GM12801 (cell line): ENCODE measurements around the gene IFT80.

ENCODE experiments used
- CTCF ChIP-seq: IDR thresholded peaks from one replicate; pipeline ENCODE4 v1.5.1; 2011; ENCODE audit warnings: control low read depth; ENCODE audit not compliant: insufficient read length; ENCODE audit errors: extremely low read depth

The IFT80 gene

DNA sequence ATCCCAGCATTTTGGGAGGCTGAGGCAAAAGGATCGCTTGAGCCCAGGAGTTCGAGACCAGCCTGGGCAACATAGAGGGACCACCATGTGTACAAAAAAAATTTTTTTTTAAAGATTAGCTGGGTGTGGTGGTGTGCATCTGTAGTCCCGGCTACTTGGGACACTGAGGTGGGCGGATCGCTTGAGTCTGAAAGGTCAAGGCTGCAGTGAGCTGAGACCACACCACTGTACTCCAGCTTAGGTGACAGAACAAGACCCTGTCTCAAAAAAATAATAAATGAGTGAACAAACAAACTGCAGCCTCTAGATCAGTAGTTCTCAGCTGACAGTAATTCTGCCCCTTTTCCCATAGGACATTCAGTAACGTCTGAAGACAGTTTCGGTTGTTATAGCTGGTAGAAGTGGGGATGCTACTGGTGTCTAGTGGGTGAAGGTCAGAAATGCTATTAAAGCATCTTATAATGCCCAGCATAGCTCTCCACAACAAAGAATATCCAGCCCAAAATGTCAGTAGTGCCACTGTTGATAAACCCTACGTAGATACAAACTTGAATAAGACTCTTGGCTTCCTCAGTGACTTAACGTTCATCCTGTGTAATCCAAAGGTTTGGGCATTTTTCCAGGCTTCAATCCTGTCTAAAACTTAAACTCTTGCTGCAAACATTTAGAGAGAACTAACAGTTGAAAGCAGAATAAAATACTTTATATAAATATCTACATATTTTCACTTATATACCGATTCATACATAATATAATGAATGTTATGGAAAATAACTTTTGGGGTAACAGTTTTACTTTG is 11.0 kb upstream of the IFT80 start:
- no peak for TF ChIP-seq CTCF

GRCh38 chr3:160403796-160404470 is 4.9 kb upstream of the IFT80 start:
- no peak for TF ChIP-seq CTCF

GRCh38 chr3:160403028-160403545 is 4.1 kb upstream of the IFT80 start:
- no peak for TF ChIP-seq CTCF

DNA sequence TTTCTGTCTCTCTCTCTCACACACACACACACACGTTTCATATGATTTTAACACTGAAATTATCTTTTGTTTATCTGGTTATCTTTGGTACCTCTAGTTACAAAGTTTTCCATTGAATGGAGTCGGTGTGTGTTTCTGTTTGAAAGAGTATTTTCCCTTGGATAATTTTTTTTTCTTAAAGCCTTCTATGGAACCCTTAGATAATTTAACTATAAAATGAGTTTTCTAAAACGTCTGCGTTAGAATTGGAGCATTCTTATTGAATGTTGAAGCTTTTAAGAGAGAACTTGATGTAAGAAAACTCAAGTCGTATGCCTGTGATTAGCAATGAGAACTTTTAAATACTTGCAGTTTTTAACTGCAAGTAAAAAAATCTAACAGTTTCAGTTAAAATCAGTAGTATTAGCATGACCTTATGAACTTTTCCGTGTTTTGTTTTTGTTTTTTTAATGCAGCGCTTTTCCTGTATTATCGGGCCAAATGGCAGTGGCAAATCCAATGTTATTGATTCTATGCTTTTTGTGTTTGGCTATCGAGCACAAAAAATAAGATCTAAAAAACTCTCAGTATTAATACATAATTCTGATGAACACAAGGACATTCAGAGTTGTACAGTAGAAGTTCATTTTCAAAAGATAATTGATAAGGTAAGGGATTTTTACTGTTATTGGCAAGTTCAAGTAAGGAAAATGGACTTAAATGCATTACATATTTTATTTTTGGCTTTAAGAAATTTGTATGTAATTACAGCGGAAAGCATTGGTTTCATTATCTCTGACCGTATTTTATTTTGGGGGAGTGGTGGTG is 3.4 kb upstream of the IFT80 start:
- TF ChIP-seq CTCF: no peak

DNA sequence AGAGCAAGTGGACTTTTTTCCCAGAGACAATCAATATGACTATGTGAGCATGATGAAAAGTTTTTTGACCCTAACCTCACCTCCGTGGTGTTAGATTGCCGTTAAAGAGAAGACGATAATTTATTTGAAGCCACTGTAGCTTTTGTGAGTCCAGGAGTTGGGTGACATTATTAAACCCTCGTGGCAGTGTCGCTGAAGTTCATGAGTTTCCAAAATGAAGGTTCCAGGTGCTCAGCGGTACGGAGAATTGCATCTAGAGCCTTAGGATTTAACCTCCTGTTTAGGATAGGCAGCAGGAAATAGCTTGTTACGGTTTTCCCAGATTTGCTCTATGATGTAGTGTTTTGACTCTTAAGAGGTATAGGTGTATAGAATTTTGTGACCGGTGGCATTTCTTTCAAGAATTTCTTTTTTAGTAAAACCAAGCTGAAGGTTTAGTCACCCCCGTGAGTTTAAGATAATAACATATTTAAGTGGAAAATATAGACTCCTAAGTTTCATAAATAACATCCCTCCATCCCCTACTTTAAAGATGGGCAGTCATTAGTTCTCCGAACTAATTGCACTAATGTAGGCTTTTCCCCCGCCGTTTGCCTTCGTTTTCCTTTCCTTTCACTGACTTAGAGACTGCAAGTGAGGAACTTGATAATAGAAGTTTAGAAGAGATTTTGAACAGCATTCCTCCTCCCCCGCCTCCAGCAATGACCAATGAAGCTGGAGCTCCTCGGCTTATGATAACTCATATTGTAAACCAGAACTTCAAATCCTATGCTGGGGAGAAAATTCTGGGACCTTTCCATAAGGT is 2.5 kb upstream of the IFT80 start:
- no peak for TF ChIP-seq CTCF

DNA sequence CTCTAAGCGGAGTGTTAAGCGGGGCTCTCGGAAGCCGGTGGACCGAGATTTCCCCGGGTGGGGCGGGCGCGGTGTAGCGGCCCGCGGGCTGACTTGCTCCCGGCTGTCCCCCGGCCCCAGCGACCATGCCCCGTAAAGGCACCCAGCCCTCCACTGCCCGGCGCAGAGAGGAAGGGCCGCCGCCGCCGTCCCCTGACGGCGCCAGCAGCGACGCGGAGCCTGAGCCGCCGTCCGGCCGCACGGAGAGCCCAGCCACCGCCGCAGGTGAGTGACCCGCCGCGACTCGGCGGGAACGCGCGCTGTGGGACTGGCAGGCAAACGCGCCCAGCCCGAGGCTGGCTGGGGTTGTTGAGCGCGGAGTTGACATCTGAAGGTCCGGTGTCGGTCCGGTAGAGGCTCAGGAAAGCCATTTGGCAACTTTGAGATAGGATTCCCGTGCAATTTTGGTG is 1.7 kb upstream of the IFT80 start:
- no peak for TF ChIP-seq CTCF
